ENCODE measurements around the gene ADSL. TPM values are rescaled to one million over a fixed set of nuclear protein-coding genes. Genes with fewer than 3 reads are reported as not detected.

Gene ADSL
- total RNA-seq, 1 donor, result 106 TPM

DNA sequence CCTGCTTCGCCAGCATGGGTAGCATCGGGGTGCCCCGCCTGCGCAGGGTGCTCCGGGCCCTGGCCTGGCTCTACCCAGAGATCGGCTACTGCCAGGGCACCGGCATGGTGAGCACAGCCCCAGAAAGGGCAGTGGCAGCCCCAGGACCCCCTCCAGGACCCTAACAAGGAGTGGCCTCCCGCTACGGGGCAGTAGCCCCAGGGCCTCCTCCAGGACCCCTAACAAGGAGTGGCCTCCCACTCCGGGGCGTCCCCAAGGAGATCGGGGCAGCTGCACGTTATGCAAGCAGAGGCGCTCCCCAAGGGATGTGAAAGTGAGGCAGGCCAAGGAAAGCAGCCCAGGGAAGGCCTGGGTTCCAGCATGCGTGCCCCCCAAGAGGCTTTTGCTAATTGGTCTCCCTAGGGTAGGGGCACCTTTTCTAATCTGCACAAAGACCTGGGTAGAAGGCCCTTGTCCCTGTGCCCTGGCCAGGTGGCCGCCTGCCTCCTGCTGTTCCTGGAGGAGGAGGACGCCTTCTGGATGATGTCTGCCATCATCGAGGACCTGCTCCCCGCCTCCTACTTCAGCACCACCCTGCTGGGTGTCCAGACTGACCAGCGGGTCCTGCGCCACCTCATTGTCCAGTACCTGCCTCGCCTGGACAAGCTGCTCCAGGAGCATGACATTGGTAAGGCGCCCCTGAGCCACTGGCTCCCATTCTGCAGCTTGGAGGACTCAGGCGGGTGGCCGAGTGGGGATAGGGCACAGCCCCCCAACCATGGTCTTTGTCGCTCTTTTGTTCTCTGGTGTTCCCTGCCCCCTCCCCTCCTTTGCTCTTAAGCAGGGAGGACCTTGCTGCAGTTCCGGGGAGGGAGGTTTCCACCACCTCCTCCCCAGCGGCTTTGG, 59.1 kb downstream of the ADSL start:
- DNase-seq (ENCODE audit: low read depth), result no peak
- no peak for TF ChIP-seq CTCF (IDR thresholded peaks at IDR 0.05; ENCODE audit: insufficient read depth, low read depth, low read length)
- H3K4me3 ChIP-seq (ENCODE audit: low read depth, low read length), result no peak overlapping the region

DNA sequence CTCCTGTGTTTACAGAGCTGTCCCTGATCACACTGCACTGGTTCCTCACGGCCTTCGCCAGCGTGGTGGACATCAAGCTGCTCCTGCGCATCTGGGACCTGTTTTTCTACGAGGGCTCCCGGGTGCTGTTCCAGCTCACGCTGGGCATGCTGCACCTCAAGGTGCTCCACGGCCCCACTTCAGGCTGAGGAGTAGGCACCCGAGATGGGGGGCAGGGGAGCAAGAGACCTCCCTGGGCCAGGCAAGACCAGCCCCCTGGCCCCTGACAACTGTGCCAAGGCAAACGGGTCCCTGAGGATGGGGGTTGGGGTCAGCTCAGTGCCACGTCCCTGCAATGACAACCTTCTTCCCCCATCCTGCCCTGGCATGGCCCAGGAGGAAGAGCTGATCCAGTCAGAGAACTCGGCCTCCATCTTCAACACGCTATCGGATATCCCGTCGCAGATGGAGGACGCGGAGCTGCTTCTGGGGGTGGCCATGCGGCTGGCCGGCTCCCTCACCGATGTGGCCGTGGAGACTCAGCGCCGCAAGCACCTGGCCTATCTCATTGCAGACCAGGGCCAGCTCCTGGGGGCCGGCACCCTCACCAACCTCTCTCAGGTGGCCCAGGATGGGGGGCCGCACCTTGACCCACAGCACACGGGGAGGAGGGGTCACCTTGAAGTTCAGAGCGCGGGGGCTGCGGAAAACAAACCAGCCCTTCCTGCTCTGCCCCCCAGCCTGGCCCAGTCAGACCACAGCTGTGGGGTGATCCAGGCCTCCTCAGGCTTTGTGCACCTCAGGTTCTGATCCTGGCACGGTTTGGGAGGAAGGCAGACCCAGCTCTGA, 60.0 kb downstream of the ADSL start:
- H3K4me3 ChIP-seq (ENCODE audit: low read depth, low read length), result no peak overlapping the region
- TF ChIP-seq CTCF (IDR thresholded peaks at IDR 0.05; ENCODE audit: insufficient read depth, low read depth, low read length), result no peak
- DNase-seq (ENCODE audit: low read depth), result no peak

DNA sequence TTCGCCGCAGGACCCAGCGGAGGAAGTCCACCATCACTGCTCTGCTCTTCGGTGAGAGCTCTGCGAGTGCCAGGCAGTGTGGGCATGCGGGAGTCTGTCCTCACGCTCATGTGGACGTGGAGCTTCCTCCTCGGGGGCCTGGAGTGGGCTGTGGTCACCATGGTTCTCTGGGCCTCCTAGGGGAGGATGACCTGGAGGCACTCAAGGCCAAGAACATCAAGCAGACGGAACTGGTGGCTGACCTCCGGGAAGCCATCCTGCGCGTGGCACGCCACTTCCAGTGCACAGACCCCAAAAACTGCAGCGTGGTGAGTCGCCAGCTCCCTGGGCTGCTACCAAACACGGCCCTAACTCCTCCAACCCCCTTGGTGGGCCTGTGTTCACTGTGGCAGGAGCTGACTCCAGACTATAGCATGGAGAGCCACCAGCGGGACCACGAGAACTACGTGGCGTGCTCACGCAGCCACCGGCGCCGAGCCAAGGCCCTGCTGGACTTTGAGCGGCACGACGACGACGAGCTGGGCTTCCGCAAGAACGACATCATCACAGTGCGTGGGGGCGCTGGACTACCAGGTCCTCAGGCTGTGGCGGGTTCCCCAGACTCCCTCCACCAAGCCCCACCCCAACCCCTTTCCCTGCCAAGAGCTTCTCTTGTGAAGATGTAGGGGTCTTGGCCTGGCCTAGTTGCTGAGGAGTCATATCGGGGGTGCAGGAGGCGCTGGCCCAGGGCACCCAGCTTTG, 60.9 kb downstream of the ADSL start:
- DNase-seq (ENCODE audit: low read depth), result no peak
- no peak for TF ChIP-seq CTCF (IDR thresholded peaks at IDR 0.05; ENCODE audit: insufficient read depth, low read depth, low read length)
- H3K4me3 ChIP-seq (ENCODE audit: low read depth, low read length), result no peak overlapping the region

DNA sequence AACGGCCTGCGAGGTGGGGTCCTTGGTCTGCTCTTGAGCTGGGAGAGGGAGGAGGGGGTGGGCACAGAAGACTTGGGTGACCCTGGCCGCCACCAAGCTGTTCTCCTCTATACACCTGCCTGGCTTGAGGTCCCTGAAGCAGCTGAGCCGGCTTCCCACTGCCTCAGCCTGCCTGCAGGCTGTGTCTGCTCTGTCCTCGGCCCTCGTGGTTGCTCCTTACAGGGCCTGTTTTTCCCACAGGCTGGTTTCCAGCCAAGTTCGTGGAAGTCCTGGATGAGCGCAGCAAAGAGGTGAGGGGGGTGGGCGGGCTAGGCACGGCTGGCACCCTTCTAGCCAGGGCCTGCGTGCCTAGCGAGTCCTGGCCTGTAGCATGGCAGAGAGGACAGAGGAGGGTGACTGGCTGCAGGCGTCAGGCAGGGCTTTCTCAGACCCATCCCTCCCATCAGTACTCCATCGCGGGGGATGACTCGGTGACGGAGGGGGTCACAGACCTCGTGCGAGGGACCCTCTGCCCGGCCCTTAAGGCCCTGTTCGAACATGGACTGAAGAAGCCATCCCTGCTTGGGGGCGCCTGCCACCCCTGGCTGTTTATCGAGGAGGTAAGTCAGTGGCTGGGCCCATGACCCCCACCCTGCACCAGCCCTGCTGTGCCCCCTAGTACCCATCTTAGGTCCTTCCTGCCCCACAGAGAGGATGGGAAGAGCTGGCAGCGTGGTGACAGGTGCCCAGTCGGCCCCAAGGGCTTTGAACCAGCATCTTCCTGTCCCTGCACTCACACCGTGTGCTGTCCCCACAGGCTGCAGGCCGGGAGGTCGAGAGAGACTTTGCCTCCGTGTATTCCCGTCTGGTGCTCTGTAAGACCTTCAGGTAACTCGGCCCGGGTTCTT, 61.8 kb downstream of the ADSL start:
- no peak for DNase-seq (ENCODE audit: low read depth)
- no peak overlapping the region for H3K4me3 ChIP-seq (ENCODE audit: low read depth, low read length)
- TF ChIP-seq CTCF (IDR thresholded peaks at IDR 0.05; ENCODE audit: insufficient read depth, low read depth, low read length), result no peak

- TF ChIP-seq CTCF (IDR thresholded peaks at IDR 0.05; ENCODE audit: insufficient read depth, low read depth, low read length), result no peak
- DNase-seq (ENCODE audit: low read depth), result no peak
- no peak overlapping the region for H3K4me3 ChIP-seq (ENCODE audit: low read depth, low read length)
Measured at GRCh38 chr22:40408718-40409612, 62.7 kb downstream of the ADSL start.

All from fibroblast of villous mesenchyme (primary cell).